H1 (cell line): ENCODE results near the gene KCNQ2. TPM values are rescaled to one million over a fixed set of nuclear protein-coding genes. Genes with fewer than 3 reads are reported as not detected.

Experiments used
- HDAC6 ChIP-seq: IDR thresholded peaks from one replicate; pipeline ENCODE4 v1.7.1; 2012; ENCODE audit warnings: low read depth, mild to moderate bottlenecking, inconsistent platforms, low read length, moderate library complexity
- polyA plus RNA-seq, 7 experiments: library from polyadenylated mRNA; depleted of rRNA in 3 of 7; stranded (reverse) in 5 of 7; unstranded in 2 of 7; fragments of >200 nt in 5 of 7; fragments of 200-250 nt in 2 of 7; gene quantifications; 1 replicate in 5 of 7; 2 replicates in 1 of 7; 4 replicates in 1 of 7; pipeline versions ENCODE4 v1.2.1 to v1.2.3, GENCODE V29; 2011 to 2013; ENCODE audit warnings: missing spikeins in 2 of 7, mixed read lengths in 2 of 7
- total RNA-seq: library from RNA; stranded (reverse); fragmentation: NEBNext Ultra II Directional; extraction: Animal tissue kit (Norgen Biotek cat#: 25700); gene quantifications from 2 replicates; pipeline ENCODE4 v1.2.1, GENCODE V29; 2021

The KCNQ2 gene
- total and polyA plus RNA-seq, 2 of the 8 experiments (the other 6 are each of a cell fraction or from before 2014, with no cell fraction given) = 82.6 to 243 TPM

DNA sequence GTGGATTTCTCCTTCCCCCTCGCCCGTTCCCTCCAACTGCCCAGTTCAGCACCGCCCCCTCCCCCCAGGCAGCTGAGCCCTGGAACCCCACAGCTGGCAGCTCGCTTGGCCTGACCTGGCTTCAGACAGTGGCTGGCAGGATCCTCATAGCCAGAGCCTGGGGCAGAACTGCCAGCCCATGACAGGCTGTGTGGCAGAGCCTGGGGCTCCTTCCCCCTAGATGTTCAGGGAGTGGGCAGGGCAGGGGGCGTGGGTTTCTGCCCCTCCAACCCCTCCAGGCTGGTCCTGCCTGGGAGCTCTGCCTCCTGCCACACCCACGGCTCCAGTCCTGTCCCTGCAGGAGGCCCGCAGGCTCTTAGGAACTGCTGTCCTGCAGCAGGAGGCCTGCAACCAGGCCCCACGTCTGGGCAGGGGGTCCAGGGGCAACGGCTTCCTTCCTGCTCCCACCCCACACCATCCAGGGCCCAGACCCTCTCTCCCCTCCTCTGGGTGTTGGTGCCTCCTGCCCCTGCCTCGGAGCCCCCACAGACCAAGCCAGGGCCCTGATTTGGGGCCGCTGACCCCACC is 9.6 kb upstream of the KCNQ2 start (continued):
- TF ChIP-seq HDAC6 = no peak
